OCI-LY7 (cell line): ENCODE data around the gene PRPF38A. TPM values are rescaled to one million over a fixed set of nuclear protein-coding genes. Genes with fewer than 3 reads are reported as not detected.

Experiments used
- BruUV-seq: library from RNA; stranded (reverse); fragments of 400-500 nt; replicated peaks from 2 replicates; lab custom pipeline; 2021; lab: Mats Ljungman, UMichigan
- CTCF ChIA-PET: fragments of 300-600 bp; sonication (Branson Sonifier 250); formaldehyde crosslinking; loops from one replicate; lab custom pipeline; 2022; ENCODE audit warnings: antibody characterized with exemption; ENCODE audit not compliant: unreplicated experiment; lab: Charles Lee
- POLR2A ChIA-PET: fragments of 300-600 bp; sonication (Branson Sonifier 250); formaldehyde crosslinking; loops from one replicate; lab custom pipeline; 2022; ENCODE audit warnings: antibody characterized with exemption; lab: Charles Lee
- DNase-seq: peaks from one replicate; pipeline ENCODE4 v3.0.0-alpha.2; 2015; ENCODE audit warnings: low spot score
- H2AFZ ChIP-seq: fragments of 200-600 bp; sonication (generic), shearing (Covaris generic); 2 replicates; pipeline ENCODE4 v1.6.1; 2014; ENCODE audit warnings: mild to moderate bottlenecking, antibody characterized with exemption, low read length, moderate library complexity
- H3K27ac ChIP-seq: fragments of 200-600 bp; sonication (generic); 2 replicates; pipeline ENCODE4 v1.5.1; 2014; ENCODE audit warnings: mixed run types, low read depth, mild to moderate bottlenecking, moderate library complexity, low read length, inconsistent platforms; ENCODE audit not compliant: poor library complexity, severe bottlenecking
- H3K36me3 ChIP-seq: fragments of 200-600 bp; sonication (generic); 2 replicates; pipeline ENCODE4 v1.6.1; 2014; ENCODE audit warnings: mild to moderate bottlenecking, antibody characterized with exemption, low read length, moderate library complexity, mixed read lengths; ENCODE audit not compliant: insufficient read depth
- H3K4me1 ChIP-seq: fragments of 200-600 bp; sonication (generic); 2 replicates; pipeline ENCODE4 v1.5.1; 2014; ENCODE audit warnings: mild to moderate bottlenecking, low read length; ENCODE audit not compliant: insufficient read depth, poor library complexity, severe bottlenecking
- H3K4me2 ChIP-seq: fragments of 200-600 bp; sonication (generic); 2 replicates; pipeline ENCODE4 v1.6.1; 2014; ENCODE audit warnings: mild to moderate bottlenecking, low read length
- H3K4me3 ChIP-seq: fragments of 200-600 bp; sonication (generic); 2 replicates; pipeline ENCODE4 v1.5.1; 2014; ENCODE audit warnings: mild to moderate bottlenecking, low read depth, low read length; ENCODE audit not compliant: poor library complexity, severe bottlenecking
- H3K79me2 ChIP-seq: fragments of 200-600 bp; sonication (generic); 2 replicates; pipeline ENCODE4 v1.6.1; 2016; ENCODE audit warnings: low read depth, mild to moderate bottlenecking, low read length, moderate library complexity, mixed read lengths; ENCODE audit not compliant: insufficient read depth
- H3K9me2 ChIP-seq: fragments of 200-600 bp; sonication (generic); 2 replicates; pipeline ENCODE4 v1.6.1; 2016; ENCODE audit warnings: mild to moderate bottlenecking, low read length, mixed read lengths; ENCODE audit not compliant: insufficient read depth
- H3K9me3 ChIP-seq: fragments of 200-600 bp; sonication (generic); 2 replicates; pipeline ENCODE4 v1.6.1; 2014; ENCODE audit warnings: mild to moderate bottlenecking, mixed run types, low read length, mixed read lengths
- H4K20me1 ChIP-seq: fragments of 200-600 bp; sonication (generic); 2 replicates; pipeline ENCODE4 v1.6.1; 2014; ENCODE audit warnings: mild to moderate bottlenecking, antibody characterized with exemption, low read length, moderate library complexity, mixed read lengths; ENCODE audit not compliant: insufficient read depth
- EZH2phosphoT487 ChIP-seq: fragments of 200-600 bp; sonication (generic); IDR thresholded peaks from 2 replicates; pipeline ENCODE4 v1.6.1; 2018; ENCODE audit warnings: low read depth, borderline replicate concordance, mild to moderate bottlenecking, mixed run types, antibody characterized with exemption, low read length, moderate library complexity, mixed read lengths
- intact Hi-C: fragments of 100-400 bp; cut with micrococcal nuclease; formaldehyde crosslinking; loops from one replicate; pipeline ENCODE4 v1.10.0; 2022; ENCODE audit not compliant: unreplicated experiment
- total RNA-seq, 2 experiments: library from RNA; depleted of rRNA in 1 of 2; stranded (reverse); fragments of >200 nt in 1 of 2; shearing (Covaris generic) in 1 of 2; gene quantifications; 2 replicates each; pipeline ENCODE4 v1.2.3, GENCODE V29; 2014 to 2022
- TF ChIP-seq, protein P1 (sequence below): fragments of 200-600 bp; sonication (generic); conservative IDR thresholded peaks from 2 replicates; pipeline ENCODE4 v1.5.1; 2014; ENCODE audit warnings: mild to moderate bottlenecking, antibody characterized with exemption, low read length, moderate library complexity, mixed read lengths

Gene PRPF38A
- total RNA-seq, 2 experiments from 2014 or later = 23.6 to 82.3 TPM

DNA sequence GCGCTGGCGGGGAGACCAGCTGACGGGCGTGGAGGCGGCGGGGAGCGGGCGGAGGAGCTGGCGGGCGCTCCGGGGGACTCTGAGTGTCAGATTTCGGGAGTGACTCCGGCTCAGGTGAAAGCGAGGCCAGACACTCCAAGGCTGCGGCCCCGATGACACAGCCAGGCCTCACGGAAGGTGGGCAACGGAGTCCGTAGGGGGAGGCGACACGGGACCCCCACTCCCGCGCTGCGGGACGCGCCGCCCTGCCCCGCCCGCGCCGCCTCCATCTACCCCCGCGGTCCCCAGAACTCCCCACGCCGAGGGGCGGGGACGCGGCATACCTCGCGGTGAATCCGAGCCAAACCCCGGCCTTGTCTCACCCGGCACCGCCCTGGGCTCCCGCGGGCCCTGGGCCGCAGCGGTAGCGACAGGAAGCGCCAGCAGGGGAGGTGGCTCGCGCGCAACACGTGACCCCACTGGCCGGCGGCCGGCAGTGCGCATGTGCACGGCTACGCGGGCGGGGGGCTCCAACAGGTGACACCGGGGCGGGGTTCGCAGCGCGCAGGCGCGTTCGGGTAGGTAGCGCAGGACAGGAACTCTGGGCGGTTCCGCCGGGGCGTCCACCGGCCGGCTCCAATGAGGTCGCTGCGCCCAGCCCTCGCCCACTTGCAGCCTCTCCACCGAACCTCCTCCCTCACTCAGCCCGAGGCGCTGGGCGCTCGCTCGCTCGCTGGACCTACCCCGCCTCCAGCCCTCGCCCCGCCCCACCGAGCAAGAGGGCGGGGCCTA is 38.5 kb upstream of the PRPF38A start, which contains the start of gene CC2D1B:
CC2D1B (minus strand) TSS at position 460 of the 771 bp plus-strand sequence. CDS start 1,585 bp downstream, outside the sequence.
- Histone ChIP-seq H3K4me2 (peak within 1 kb of the TSS; percentile 95), H3K36me3 (peaks cover 39% of the 10 kb centered on the region), H4K20me1 (no peaks in the 10 kb centered on the region), H3K9me3 (no peaks in the 10 kb centered on the region), H3K4me3 (peak within 1 kb of the TSS; percentile 93), H2AFZ (peak within 1 kb of the TSS; percentile 79), H3K9me2 (no peaks in the 10 kb centered on the region), H3K4me1 (peaks cover 15% of the 10 kb centered on the region), H3K79me2 (peaks cover 11% of the 10 kb centered on the region), H3K27ac (peak within 1 kb of the TSS; percentile 63)
- DNase-seq = peak; percentile 98
- intact Hi-C loops = loop anchor here (1.0 kb wide), 2 partner anchors 38 to 320 kb away; partner anchors contain the start of genes ORC1 and PRPF38A
- CTCF ChIA-PET = interaction anchor here (0.5 kb wide), 1 partner anchor 15 kb away, joined by 3 read pairs; no protein-coding TSS in a partner anchor
- BruUV-seq = no TSS peak
- POLR2A ChIA-PET = interaction anchor here (0.6 to 3.9 kb wide), 4 partner anchors 39 to 650 kb away, joined by 3 to 15 read pairs (median 5); partner anchors contain the start of genes ORC1 and PRPF38A
- TF ChIP-seq EZH2phosphoT487 = no peak
- TF ChIP-seq, protein P1, sequence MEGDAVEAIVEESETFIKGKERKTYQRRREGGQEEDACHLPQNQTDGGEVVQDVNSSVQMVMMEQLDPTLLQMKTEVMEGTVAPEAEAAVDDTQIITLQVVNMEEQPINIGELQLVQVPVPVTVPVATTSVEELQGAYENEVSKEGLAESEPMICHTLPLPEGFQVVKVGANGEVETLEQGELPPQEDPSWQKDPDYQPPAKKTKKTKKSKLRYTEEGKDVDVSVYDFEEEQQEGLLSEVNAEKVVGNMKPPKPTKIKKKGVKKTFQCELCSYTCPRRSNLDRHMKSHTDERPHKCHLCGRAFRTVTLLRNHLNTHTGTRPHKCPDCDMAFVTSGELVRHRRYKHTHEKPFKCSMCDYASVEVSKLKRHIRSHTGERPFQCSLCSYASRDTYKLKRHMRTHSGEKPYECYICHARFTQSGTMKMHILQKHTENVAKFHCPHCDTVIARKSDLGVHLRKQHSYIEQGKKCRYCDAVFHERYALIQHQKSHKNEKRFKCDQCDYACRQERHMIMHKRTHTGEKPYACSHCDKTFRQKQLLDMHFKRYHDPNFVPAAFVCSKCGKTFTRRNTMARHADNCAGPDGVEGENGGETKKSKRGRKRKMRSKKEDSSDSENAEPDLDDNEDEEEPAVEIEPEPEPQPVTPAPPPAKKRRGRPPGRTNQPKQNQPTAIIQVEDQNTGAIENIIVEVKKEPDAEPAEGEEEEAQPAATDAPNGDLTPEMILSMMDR = no peak

DNA sequence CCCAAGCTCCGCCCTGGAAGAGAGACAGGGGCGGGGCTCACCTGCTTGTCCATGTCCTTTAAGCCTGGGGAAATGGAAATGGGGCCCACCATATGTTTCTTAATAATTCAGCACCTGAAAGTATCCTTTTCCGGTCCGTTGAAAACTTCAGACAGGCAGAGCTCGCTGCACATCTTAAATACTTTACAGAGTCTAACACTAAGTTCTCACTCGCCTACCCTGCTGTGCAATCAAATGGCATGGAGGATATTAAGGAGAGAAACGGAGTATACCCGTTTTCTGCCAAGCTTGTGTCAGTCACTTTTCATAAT is 37.9 kb upstream of the PRPF38A start:
- Histone ChIP-seq H3K9me3 (no peaks in the 10 kb centered on the region), H3K27ac (peak overlapping the region; percentile 63), H3K79me2 (peaks cover 11% of the 10 kb centered on the region), H2AFZ (peak overlapping the region; percentile 79; the same call in 1 of the 2 replicates), H3K4me1 (peaks cover 15% of the 10 kb centered on the region), H4K20me1 (no peaks in the 10 kb centered on the region), H3K4me3 (peak overlapping the region; percentile 93), H3K9me2 (no peaks in the 10 kb centered on the region), H3K36me3 (peaks cover 39% of the 10 kb centered on the region), H3K4me2 (peak overlapping the region; percentile 38)
- DNase-seq = no peak
- no TSS peak for BruUV-seq
- intact Hi-C loops = loop anchor here (1.0 kb wide), 2 partner anchors 38 to 320 kb away; partner anchors contain the start of genes ORC1 and PRPF38A
- ChIA-PET CTCF (no interaction called here), POLR2A (interaction anchor here (0.6 to 3.9 kb wide), 4 partner anchors 38 to 649 kb away, joined by 3 to 15 read pairs (median 5); partner anchors contain the start of genes ORC1 and PRPF38A)
- TF ChIP-seq, protein P1 = no peak
- TF ChIP-seq EZH2phosphoT487 = no peak
